Right atrium auricular region (tissue), 2 donors: ENCODE data around the gene BCAP29. TPM values are rescaled to one million over a fixed set of nuclear protein-coding genes. Genes with fewer than 3 reads are reported as not detected.
A peak's percentile ranks its signal among the peaks of the same experiment; 100 is the strongest.

Experiments
- DNase-seq: peaks from one replicate; pipeline ENCODE4 v3.0.0-alpha.2; 2019; ENCODE audit warnings: low spot score
- H3K27ac ChIP-seq, 2 donors: fragments of 200-600 bp; sonication (generic); 1 replicate in 1 of 2; 2 replicates in 1 of 2; pipeline ENCODE4 v1.5.1; 2016 to 2019
- H3K27me3 ChIP-seq, 2 donors: fragments of 200-600 bp; sonication (generic); one replicate each; pipeline versions ENCODE4 v1.5.1 to v1.6.0; 2017 to 2019
- H3K36me3 ChIP-seq: fragments of 200-600 bp; sonication (generic); one replicate; pipeline ENCODE4 v1.5.1; 2016
- H3K4me1 ChIP-seq, 2 donors: fragments of 200-600 bp; sonication (generic); one replicate each; pipeline versions ENCODE4 v1.5.1 to v1.6.0; 2017 to 2019
- H3K4me3 ChIP-seq, 2 donors: fragments of 200-600 bp; sonication (generic); 1 replicate in 1 of 2; 2 replicates in 1 of 2; pipeline ENCODE4 v1.5.1; 2017 to 2019; ENCODE audit warnings: mild to moderate bottlenecking in 1 of 2, moderate library complexity in 1 of 2
- H3K9me3 ChIP-seq, 2 donors: fragments of 200-600 bp; sonication (generic); one replicate each; pipeline ENCODE4 v1.5.1; 2019
- CTCF ChIP-seq, 2 donors: fragments of 200-600 bp; sonication (generic); IDR thresholded peaks; one replicate each; pipeline ENCODE4 v1.5.1; 2019; ENCODE audit warnings: antibody characterized with exemption in 2 of 2
- total RNA-seq, 2 donors: library from RNA; depleted of rRNA; stranded (reverse); fragments of >200 nt; gene quantifications; one replicate each; pipeline ENCODE4 v1.1.0, GENCODE V29; 2016

The BCAP29 gene
- total RNA-seq, 2 donors from 2014 or later = 115 to 258 TPM

GRCh38 chr7:107605218-107605815, 25.3 kb downstream of the BCAP29 start:
- no peak overlapping the region for H3K27ac ChIP-seq
- H3K36me3 ChIP-seq = peaks cover 18% of the 10 kb centered on the region
- no peaks in the 10 kb centered on the region for H3K9me3 ChIP-seq
- TF ChIP-seq CTCF (IDR thresholded peaks at IDR 0.05) = no peak
- no peak overlapping the region for H3K4me3 ChIP-seq
- H3K27me3 ChIP-seq = no peaks in the 10 kb centered on the region
- DNase-seq = no peak
- peaks cover 0 to 17% of the 10 kb centered on the region in 2 donors for H3K4me1 ChIP-seq

GRCh38 chr7:107606303-107606702, 26.3 kb downstream of the BCAP29 start:
- Histone ChIP-seq H3K27me3 (no peaks in the 10 kb centered on the region), H3K36me3 (peaks cover 8% of the 10 kb centered on the region), H3K4me3 (no peak overlapping the region), H3K4me1 (peaks cover 0 to 23% of the 10 kb centered on the region in 2 donors), H3K9me3 (no peaks in the 10 kb centered on the region), H3K27ac (no peak overlapping the region)
- TF ChIP-seq CTCF (IDR thresholded peaks at IDR 0.05) = no peak
- no peak for DNase-seq

DNA sequence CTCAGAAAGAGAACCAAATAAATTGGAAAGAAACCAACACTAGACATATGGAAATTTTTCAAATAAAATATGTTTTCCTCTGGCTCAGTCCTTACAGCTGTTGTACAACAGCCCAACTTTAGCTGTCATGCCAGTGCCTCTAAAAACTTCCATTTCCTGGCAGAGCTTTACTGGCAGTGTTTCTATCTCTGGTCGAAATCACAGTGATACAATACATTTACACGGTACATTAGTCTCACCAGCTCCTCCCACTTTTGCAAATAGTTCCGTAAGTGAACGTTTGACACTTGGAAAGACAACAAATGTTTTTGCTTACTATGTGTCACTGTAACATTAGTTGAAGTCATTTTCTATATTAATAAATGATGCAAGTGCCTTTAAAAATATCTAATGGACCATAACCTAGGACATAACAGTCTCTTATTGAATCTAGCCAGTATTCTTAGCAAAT, 29.8 kb downstream of the BCAP29 start:
- H3K9me3 ChIP-seq = no peaks in the 10 kb centered on the region
- H3K4me3 ChIP-seq = no peak overlapping the region
- TF ChIP-seq CTCF (IDR thresholded peaks at IDR 0.05) = no peak
- no peaks in the 10 kb centered on the region for H3K27me3 ChIP-seq
- peak overlapping the region; percentile 2 to 73 for H3K27ac ChIP-seq
- peaks cover 14% of the 10 kb centered on the region for H3K36me3 ChIP-seq
- peaks cover 0 to 31% of the 10 kb centered on the region in 2 donors for H3K4me1 ChIP-seq
- DNase-seq = no peak

DNA sequence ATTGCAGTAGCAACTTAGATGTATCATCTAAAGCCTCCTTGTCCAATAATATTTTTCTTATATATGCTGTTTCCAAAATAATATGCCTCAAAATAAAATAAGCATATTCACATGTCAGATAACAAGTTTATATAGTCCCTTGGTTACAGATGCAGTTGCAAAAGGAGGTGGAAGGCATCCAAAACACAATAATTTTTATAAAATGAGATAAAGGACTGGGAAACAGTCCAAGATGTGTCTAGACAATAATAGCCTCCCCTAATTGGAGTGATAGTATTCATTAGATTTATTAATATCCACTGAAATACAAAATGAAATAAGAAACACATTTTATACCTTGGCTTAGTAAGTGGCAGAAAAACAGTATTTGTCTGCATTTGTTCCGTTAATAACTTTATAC, 30.3 kb downstream of the BCAP29 start:
- no peak for TF ChIP-seq CTCF (IDR thresholded peaks at IDR 0.05)
- no peak for DNase-seq
- Histone ChIP-seq H3K36me3 (peaks cover 19% of the 10 kb centered on the region), H3K9me3 (no peaks in the 10 kb centered on the region), H3K4me1 (peaks cover 0 to 31% of the 10 kb centered on the region in 2 donors), H3K27ac (peak overlapping the region; percentile 2 to 73), H3K27me3 (no peaks in the 10 kb centered on the region), H3K4me3 (no peak overlapping the region)

GRCh38 chr7:107613439-107613838, 33.4 kb downstream of the BCAP29 start:
- H3K36me3 ChIP-seq = peaks cover 40% of the 10 kb centered on the region
- H3K4me1 ChIP-seq = peaks cover 0 to 31% of the 10 kb centered on the region in 2 donors
- no peaks in the 10 kb centered on the region for H3K9me3 ChIP-seq
- no peaks in the 10 kb centered on the region for H3K27me3 ChIP-seq
- H3K4me3 ChIP-seq = no peak overlapping the region
- no peak overlapping the region for H3K27ac ChIP-seq
- TF ChIP-seq CTCF (IDR thresholded peaks at IDR 0.05) = no peak
- no peak for DNase-seq

DNA sequence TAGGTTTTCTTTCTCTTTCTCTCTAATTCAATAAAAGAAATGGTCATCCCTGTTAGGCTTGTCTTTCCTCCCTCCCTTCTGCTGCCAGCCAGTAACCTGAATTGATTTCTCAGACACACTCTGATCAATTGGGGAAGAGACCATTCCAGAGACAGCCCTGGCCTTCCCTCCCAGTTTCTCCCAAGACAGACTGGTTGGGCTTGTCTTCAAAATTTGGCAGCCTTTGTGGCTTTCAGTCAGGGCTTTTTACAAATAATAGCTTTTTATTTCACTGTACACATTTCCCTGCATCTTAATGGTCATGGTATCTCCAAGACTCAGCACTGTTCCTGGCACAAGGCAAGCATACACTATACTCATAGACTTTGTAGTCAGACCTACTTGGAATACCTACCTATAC, 33.9 kb downstream of the BCAP29 start:
- H3K4me3 ChIP-seq = no peak overlapping the region
- TF ChIP-seq CTCF (IDR thresholded peaks at IDR 0.05) = no peak
- H3K27me3 ChIP-seq = no peaks in the 10 kb centered on the region
- H3K36me3 ChIP-seq = peaks cover 45% of the 10 kb centered on the region
- H3K4me1 ChIP-seq = peaks cover 0 to 28% of the 10 kb centered on the region in 2 donors
- H3K9me3 ChIP-seq = no peaks in the 10 kb centered on the region
- H3K27ac ChIP-seq = no peak overlapping the region
- DNase-seq = no peak
